Stomach (tissue), 4 donors: ENCODE data around the gene WDR70.

Experiments
- EP300 ChIP-seq: sonication (generic); formaldehyde crosslinking; IDR thresholded peaks from one replicate; pipeline ENCODE4 v1.6.1; 2017; ENCODE audit warnings: antibody characterized with exemption
- POLR2A ChIP-seq, 4 donors: fragments of 450-650 bp; IDR thresholded peaks; one replicate each; pipeline ENCODE4 v1.6.1; 2016; ENCODE audit warnings: antibody characterized with exemption in 4 of 4, control low read depth in 2 of 4, mild to moderate bottlenecking in 1 of 4, moderate library complexity in 1 of 4
- POLR2AphosphoS5 ChIP-seq, 3 donors: sonication (generic); formaldehyde crosslinking; IDR thresholded peaks; one replicate each; pipeline ENCODE4 v1.6.1; 2016; ENCODE audit warnings: antibody characterized with exemption in 3 of 3
- TF ChIP-seq, protein P1 (sequence below), 7 experiments: fragments of 450-650 bp in 4 of 7; fragments of 200-600 bp in 3 of 7; sonication (generic) in 3 of 7; IDR thresholded peaks; one replicate each; pipeline ENCODE4 v1.5.1; 2016 to 2019; ENCODE audit warnings: antibody characterized with exemption in 7 of 7, control low read depth in 2 of 7, mild to moderate bottlenecking in 1 of 7

DNA sequence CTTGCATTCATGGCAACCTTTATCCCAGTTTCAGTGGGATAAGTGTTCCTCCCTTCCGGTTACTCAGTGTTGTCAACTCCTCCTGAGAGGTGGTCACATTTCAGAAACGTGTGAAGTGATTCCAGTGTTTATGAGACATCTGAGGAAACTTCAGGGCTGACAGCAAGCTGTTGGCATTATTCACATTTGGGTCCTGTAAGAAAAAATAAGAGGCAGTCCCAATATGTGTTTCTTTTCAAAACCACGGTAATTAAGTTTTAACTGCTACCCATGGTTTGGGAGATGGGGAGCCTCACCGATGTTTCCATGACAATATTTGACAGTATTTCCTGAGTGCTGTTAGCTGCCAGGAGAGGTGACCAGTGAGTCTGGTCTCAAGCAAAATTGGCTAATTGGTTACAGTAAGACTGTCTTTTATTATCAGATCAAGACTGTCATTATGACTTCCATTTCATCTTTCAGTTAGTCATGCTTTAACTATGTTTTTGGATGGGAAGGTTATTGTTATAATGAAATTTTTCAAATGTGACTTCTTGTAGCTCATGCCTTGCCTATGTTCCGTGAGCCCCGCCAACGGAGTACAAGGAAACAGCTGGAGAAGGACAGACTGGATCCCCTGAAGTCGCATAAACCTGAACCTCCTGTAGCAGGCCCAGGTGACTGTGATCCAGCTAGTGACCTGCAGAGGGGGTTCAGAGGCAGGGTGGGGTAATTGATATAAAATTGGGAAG is 345.4 kb downstream of the WDR70 start:
- TF ChIP-seq, protein P1, sequence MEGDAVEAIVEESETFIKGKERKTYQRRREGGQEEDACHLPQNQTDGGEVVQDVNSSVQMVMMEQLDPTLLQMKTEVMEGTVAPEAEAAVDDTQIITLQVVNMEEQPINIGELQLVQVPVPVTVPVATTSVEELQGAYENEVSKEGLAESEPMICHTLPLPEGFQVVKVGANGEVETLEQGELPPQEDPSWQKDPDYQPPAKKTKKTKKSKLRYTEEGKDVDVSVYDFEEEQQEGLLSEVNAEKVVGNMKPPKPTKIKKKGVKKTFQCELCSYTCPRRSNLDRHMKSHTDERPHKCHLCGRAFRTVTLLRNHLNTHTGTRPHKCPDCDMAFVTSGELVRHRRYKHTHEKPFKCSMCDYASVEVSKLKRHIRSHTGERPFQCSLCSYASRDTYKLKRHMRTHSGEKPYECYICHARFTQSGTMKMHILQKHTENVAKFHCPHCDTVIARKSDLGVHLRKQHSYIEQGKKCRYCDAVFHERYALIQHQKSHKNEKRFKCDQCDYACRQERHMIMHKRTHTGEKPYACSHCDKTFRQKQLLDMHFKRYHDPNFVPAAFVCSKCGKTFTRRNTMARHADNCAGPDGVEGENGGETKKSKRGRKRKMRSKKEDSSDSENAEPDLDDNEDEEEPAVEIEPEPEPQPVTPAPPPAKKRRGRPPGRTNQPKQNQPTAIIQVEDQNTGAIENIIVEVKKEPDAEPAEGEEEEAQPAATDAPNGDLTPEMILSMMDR (IDR thresholded peaks at IDR 0.05): no peak
- TF ChIP-seq POLR2A (IDR thresholded peaks at IDR 0.05): no peak
- no peak for TF ChIP-seq EP300
- TF ChIP-seq POLR2AphosphoS5 (IDR thresholded peaks at IDR 0.05): no peak
